Suprapubic skin (tissue), 4 donors: ENCODE results near the gene PRKAR2B.

Source experiments
- POLR2A ChIP-seq, 2 donors: fragments of 450-650 bp; IDR thresholded peaks; one replicate each; pipeline ENCODE4 v1.6.1; 2017; ENCODE audit warnings: antibody characterized with exemption in 2 of 2, mild to moderate bottlenecking in 2 of 2, moderate library complexity in 2 of 2
- POLR2AphosphoS5 ChIP-seq, 3 donors: sonication (generic); formaldehyde crosslinking; IDR thresholded peaks; one replicate each; pipeline ENCODE4 v1.6.1; 2017; ENCODE audit warnings: antibody characterized with exemption in 3 of 3
- TF ChIP-seq, protein P1 (sequence below), 2 donors: fragments of 200-600 bp in 1 of 2; fragments of 450-650 bp in 1 of 2; sonication (generic) in 1 of 2; IDR thresholded peaks; one replicate each; pipeline ENCODE4 v1.5.1; 2016 to 2019; ENCODE audit warnings: antibody characterized with exemption in 2 of 2, mild to moderate bottlenecking in 1 of 2, moderate library complexity in 1 of 2

DNA sequence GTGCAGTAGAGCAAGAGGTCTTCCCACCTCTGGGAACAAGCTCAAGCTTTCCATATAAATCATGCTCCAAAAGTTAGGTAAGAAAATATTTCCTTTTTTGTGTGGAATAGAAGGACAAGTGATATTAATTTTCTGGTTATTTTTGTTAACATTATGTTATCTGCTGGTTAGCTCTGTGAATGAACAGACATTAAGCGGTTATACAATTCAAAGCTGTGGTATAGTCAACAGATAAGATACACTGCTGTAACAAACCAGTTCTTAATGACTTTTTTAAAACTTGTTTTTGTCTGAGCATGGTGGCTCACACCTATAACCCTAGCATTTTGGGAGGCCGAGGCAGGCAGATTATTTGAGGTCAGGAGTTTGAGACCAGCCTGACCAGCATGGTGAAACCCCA, 43.0 kb upstream of the PRKAR2B start:
- TF ChIP-seq, protein P1, sequence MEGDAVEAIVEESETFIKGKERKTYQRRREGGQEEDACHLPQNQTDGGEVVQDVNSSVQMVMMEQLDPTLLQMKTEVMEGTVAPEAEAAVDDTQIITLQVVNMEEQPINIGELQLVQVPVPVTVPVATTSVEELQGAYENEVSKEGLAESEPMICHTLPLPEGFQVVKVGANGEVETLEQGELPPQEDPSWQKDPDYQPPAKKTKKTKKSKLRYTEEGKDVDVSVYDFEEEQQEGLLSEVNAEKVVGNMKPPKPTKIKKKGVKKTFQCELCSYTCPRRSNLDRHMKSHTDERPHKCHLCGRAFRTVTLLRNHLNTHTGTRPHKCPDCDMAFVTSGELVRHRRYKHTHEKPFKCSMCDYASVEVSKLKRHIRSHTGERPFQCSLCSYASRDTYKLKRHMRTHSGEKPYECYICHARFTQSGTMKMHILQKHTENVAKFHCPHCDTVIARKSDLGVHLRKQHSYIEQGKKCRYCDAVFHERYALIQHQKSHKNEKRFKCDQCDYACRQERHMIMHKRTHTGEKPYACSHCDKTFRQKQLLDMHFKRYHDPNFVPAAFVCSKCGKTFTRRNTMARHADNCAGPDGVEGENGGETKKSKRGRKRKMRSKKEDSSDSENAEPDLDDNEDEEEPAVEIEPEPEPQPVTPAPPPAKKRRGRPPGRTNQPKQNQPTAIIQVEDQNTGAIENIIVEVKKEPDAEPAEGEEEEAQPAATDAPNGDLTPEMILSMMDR (IDR thresholded peaks at IDR 0.05), result no peak
- TF ChIP-seq POLR2AphosphoS5 (IDR thresholded peaks at IDR 0.05), result no peak
- no peak for TF ChIP-seq POLR2A (IDR thresholded peaks at IDR 0.05)
